Endothelial cell of umbilical vein (primary cell): ENCODE measurements around the gene MYH10. TPM values are rescaled to one million over a fixed set of nuclear protein-coding genes. Genes with fewer than 3 reads are reported as not detected.

Experiments
- BruUV-seq: library from RNA; stranded (reverse); fragments of 400-500 nt; replicated peaks from 2 replicates; lab custom pipeline; 2021; lab: Mats Ljungman, UMichigan
- CTCF ChIA-PET: fragments of 300-600, 350-600 bp; sonication (Branson Sonifier 250); formaldehyde crosslinking; loops from one replicate; lab custom pipeline; 2021; ENCODE audit warnings: antibody characterized with exemption, inconsistent platforms; lab: Charles Lee
- POLR2A ChIA-PET: fragments of 300-600, 350-600 bp; sonication (Branson Sonifier 250); formaldehyde crosslinking; loops from one replicate; lab custom pipeline; 2021; ENCODE audit warnings: antibody characterized with exemption, inconsistent platforms; lab: Charles Lee
- DNase-seq: peaks from one replicate; pipeline ENCODE4 v3.0.0-alpha.2; 2011; ENCODE audit warnings: low read depth, low spot score
- FAIRE-seq: peaks from 2 replicates; lab custom pipeline; 2011; peaks lifted over from hg19 to GRCh38; lab: Jason Lieb, UNC
- H2AFZ ChIP-seq: 2 replicates; pipeline ENCODE4 v1.6.0; 2012; ENCODE audit warnings: low read depth, low read length, control low read depth, inconsistent platforms
- H3K27ac ChIP-seq: 2 replicates; pipeline ENCODE4 v1.5.1; 2011; ENCODE audit warnings: low read depth, mild to moderate bottlenecking, control low read depth, low read length, moderate library complexity; ENCODE audit not compliant: insufficient read depth
- H3K27me3 ChIP-seq, 2 experiments: 2 replicates each; pipeline versions ENCODE4 v1.6.0 to v1.6.1; 2011; ENCODE audit warnings: low read length in 2 of 2, mixed read lengths in 1 of 2; ENCODE audit not compliant: control insufficient read depth in 2 of 2, insufficient read depth in 2 of 2
- H3K36me3 ChIP-seq, 2 experiments: 2 replicates in 1 of 2; 3 replicates in 1 of 2; pipeline ENCODE4 v1.5.1; 2011; ENCODE audit warnings: low read length in 2 of 2, mild to moderate bottlenecking in 1 of 2, moderate library complexity in 1 of 2; ENCODE audit not compliant: control insufficient read depth in 2 of 2, insufficient read depth in 2 of 2; ENCODE audit errors: extremely low read depth in 1 of 2
- H3K4me1 ChIP-seq: 3 replicates; pipeline ENCODE4 v1.5.1; 2011; ENCODE audit warnings: mild to moderate bottlenecking, low read length; ENCODE audit not compliant: control insufficient read depth, insufficient read depth; ENCODE audit errors: extremely low read depth
- H3K4me2 ChIP-seq: 2 replicates; pipeline ENCODE4 v1.6.1; 2011; ENCODE audit warnings: low read length, control low read depth, mixed read lengths; ENCODE audit not compliant: insufficient read depth
- H3K4me3 ChIP-seq, 3 experiments: fragments of 200-600 bp in 1 of 3; sonication (generic), shearing (Covaris generic) in 1 of 3; replicated peaks in 1 of 3; 2 replicates each; pipeline ENCODE4 v1.5.1; 2011 to 2016; ENCODE audit warnings: control low read depth in 3 of 3, low read length in 3 of 3, mild to moderate bottlenecking in 2 of 3, inconsistent platforms in 1 of 3, low read depth in 1 of 3, moderate library complexity in 1 of 3; ENCODE audit not compliant: insufficient read depth in 1 of 3
- H3K79me2 ChIP-seq: 2 replicates; pipeline ENCODE4 v1.6.0; 2012; ENCODE audit warnings: low read length, inconsistent platforms; ENCODE audit not compliant: control insufficient read depth, insufficient read depth
- H3K9ac ChIP-seq: replicated peaks from 2 replicates; pipeline ENCODE3; 2011; ENCODE audit warnings: low read length, control low read depth; ENCODE audit not compliant: insufficient read depth; ENCODE audit errors: extremely low read depth
- H3K9me1 ChIP-seq: replicated peaks from 3 replicates; pipeline ENCODE4 v1.6.0; 2011; ENCODE audit warnings: mild to moderate bottlenecking, low read length; ENCODE audit not compliant: control insufficient read depth, insufficient read depth; ENCODE audit errors: extremely low read depth
- H3K9me3 ChIP-seq: replicated peaks from 2 replicates; pipeline ENCODE4 v1.5.1; 2012; ENCODE audit warnings: low read length, inconsistent platforms; ENCODE audit not compliant: control insufficient read depth, insufficient read depth
- H4K20me1 ChIP-seq: replicated peaks from 2 replicates; pipeline ENCODE3; 2011; ENCODE audit warnings: mild to moderate bottlenecking, low read length; ENCODE audit not compliant: control insufficient read depth, insufficient read depth; ENCODE audit errors: extremely low read depth
- EZH2 ChIP-seq: IDR thresholded peaks from 2 replicates; pipeline ENCODE4 v1.6.1; 2012; ENCODE audit warnings: borderline replicate concordance, low read depth, mild to moderate bottlenecking, moderate library complexity, low read length, inconsistent platforms; ENCODE audit not compliant: severe bottlenecking
- FOS ChIP-seq: IDR thresholded peaks from 2 replicates; pipeline ENCODE4 v1.6.1; 2011; ENCODE audit warnings: mild to moderate bottlenecking, low read length, moderate library complexity, borderline replicate concordance; ENCODE audit not compliant: insufficient read depth
- JUN ChIP-seq: IDR thresholded peaks from 2 replicates; pipeline ENCODE4 v1.6.1; 2011; ENCODE audit warnings: borderline replicate concordance, low read depth; ENCODE audit not compliant: insufficient read length, insufficient read depth
- MYC ChIP-seq: IDR thresholded peaks from one replicate; pipeline ENCODE4 v1.6.1; 2011; ENCODE audit warnings: mild to moderate bottlenecking, low read depth, low read length
- POLR2A ChIP-seq: IDR thresholded peaks from 2 replicates; pipeline ENCODE4 v1.6.1; 2012; ENCODE audit warnings: low read depth, mild to moderate bottlenecking, control low read depth, low read length
- POLR2AphosphoS5 ChIP-seq: IDR thresholded peaks from 2 replicates; pipeline ENCODE4 v1.6.1; 2012; ENCODE audit warnings: low read depth, mild to moderate bottlenecking, control low read depth, low read length, moderate library complexity; ENCODE audit not compliant: insufficient read depth
- dilution Hi-C: fragments of 300-500 bp; cut with MboI; formaldehyde crosslinking; loops from one replicate; pipeline ENCODE4 v1.15.0; 2019; ENCODE audit warnings: low sequenced_read_pairs; ENCODE audit not compliant: extremely low pct_ligation_motif_present
- intact Hi-C: fragments of 100-400 bp; cut with micrococcal nuclease; formaldehyde crosslinking; loops from one replicate; pipeline ENCODE4 v1.10.0; 2022
- polyA plus RNA-seq, 4 experiments: library from polyadenylated mRNA; depleted of rRNA in 3 of 4; stranded (reverse) in 3 of 4; unstranded in 1 of 4; fragments of >200 nt; gene quantifications; 2 replicates each; pipeline versions ENCODE4 v1.2.1 to v1.2.3, GENCODE V29; 2011 to 2012; ENCODE audit warnings: missing spikeins in 1 of 4
- total RNA-seq: library from RNA; stranded (reverse); gene quantifications from 2 replicates; pipeline ENCODE4 v1.2.3, GENCODE V29; 2021
- TF ChIP-seq, protein P1 (sequence below), 2 donors: IDR thresholded peaks; 1 replicate in 1 of 2; 2 replicates in 1 of 2; pipeline ENCODE4 v1.5.1; 2011; ENCODE audit warnings: low read length in 2 of 2, mild to moderate bottlenecking in 2 of 2, moderate library complexity in 2 of 2, control low read depth in 1 of 2, inconsistent platforms in 1 of 2, low read depth in 1 of 2; ENCODE audit not compliant: insufficient read depth in 1 of 2; ENCODE audit errors: extremely low read depth in 1 of 2

MYH10 gene
- total and polyA plus RNA-seq, 2 donors (not counting 3 experiments of a cell fraction or from before 2014, with no cell fraction given) = 73.4 to 232 TPM

DNA sequence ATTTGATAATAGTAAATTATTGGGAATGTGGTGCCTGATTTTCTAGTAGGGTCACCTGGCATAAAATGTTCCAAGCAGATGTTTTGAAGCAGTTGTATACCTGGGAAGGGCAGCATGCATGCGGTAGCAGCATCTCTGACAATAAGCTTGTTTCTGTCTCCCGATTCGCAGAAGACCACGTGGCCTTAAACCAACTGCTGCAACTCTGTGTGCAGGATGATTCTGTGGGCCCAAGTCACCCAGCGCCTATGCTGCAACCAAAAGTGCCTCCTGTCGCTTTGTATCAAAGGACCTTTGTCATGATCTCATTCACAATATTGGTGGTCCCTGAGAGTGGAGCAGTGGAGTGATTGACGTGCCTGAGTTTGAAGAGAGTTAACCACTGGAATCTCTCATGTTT, 186.8 kb downstream of the MYH10 start:
- CTCF ChIA-PET = interaction anchor here (1.0 kb wide), 1 partner anchor 34 kb away, joined by 4 read pairs; no protein-coding TSS in a partner anchor
- intact Hi-C loops = no loop called here

More for the DNA sequence above, 186.8 kb downstream of the MYH10 start:
- POLR2A ChIA-PET = no interaction called here
- no peak for DNase-seq
- Histone ChIP-seq H3K9me3 (no peaks in the 10 kb centered on the region), H3K4me3 (no peak overlapping the region), H3K27ac (no peak overlapping the region), H2AFZ (no peak overlapping the region), H3K27me3 (no peaks in the 10 kb centered on the region), H3K79me2 (peaks cover 64% of the 10 kb centered on the region), H3K4me2 (no peak overlapping the region), H3K36me3 (peaks cover under 1 to 22% of the 10 kb centered on the region in 2 experiments), H3K9ac (no peak overlapping the region), H4K20me1 (peaks cover 5% of the 10 kb centered on the region), H3K4me1 (peaks cover 50% of the 10 kb centered on the region), H3K9me1 (no peaks in the 10 kb centered on the region)
- dilution Hi-C loops = no loop called here
- no TSS peak for BruUV-seq
- FAIRE-seq = no peak
- TF ChIP-seq MYC (no peak), EZH2 (no peak), POLR2AphosphoS5 (no peak), POLR2A (no peak), FOS (no peak), JUN (no peak)
- TF ChIP-seq, protein P1, sequence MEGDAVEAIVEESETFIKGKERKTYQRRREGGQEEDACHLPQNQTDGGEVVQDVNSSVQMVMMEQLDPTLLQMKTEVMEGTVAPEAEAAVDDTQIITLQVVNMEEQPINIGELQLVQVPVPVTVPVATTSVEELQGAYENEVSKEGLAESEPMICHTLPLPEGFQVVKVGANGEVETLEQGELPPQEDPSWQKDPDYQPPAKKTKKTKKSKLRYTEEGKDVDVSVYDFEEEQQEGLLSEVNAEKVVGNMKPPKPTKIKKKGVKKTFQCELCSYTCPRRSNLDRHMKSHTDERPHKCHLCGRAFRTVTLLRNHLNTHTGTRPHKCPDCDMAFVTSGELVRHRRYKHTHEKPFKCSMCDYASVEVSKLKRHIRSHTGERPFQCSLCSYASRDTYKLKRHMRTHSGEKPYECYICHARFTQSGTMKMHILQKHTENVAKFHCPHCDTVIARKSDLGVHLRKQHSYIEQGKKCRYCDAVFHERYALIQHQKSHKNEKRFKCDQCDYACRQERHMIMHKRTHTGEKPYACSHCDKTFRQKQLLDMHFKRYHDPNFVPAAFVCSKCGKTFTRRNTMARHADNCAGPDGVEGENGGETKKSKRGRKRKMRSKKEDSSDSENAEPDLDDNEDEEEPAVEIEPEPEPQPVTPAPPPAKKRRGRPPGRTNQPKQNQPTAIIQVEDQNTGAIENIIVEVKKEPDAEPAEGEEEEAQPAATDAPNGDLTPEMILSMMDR (IDR thresholded peaks at IDR 0.05; ENCODE audit: extremely low read depth in 1 of 2, insufficient read depth in 1 of 2, low read depth in 1 of 2, low read length in 2 of 2) = no peak
